Coronary artery (tissue), 2 donors: ENCODE measurements around the gene ZDHHC14.

Experiments
- DNase-seq: peaks from one replicate; pipeline ENCODE4 v3.0.0-alpha.2; 2017; ENCODE audit warnings: low spot score
- H3K27ac ChIP-seq, 2 donors: fragments of 200-600 bp; sonication (generic); one replicate each; pipeline ENCODE4 v1.5.1; 2016 to 2019
- H3K4me3 ChIP-seq: fragments of 200-600 bp; sonication (generic); 2 replicates; pipeline ENCODE4 v1.5.1; 2016; ENCODE audit warnings: mild to moderate bottlenecking, moderate library complexity
- TF ChIP-seq, protein P1 (sequence below): fragments of 200-600 bp; sonication (generic); IDR thresholded peaks from one replicate; pipeline ENCODE4 v1.5.1; 2019; ENCODE audit warnings: antibody characterized with exemption

The ZDHHC14 gene

DNA sequence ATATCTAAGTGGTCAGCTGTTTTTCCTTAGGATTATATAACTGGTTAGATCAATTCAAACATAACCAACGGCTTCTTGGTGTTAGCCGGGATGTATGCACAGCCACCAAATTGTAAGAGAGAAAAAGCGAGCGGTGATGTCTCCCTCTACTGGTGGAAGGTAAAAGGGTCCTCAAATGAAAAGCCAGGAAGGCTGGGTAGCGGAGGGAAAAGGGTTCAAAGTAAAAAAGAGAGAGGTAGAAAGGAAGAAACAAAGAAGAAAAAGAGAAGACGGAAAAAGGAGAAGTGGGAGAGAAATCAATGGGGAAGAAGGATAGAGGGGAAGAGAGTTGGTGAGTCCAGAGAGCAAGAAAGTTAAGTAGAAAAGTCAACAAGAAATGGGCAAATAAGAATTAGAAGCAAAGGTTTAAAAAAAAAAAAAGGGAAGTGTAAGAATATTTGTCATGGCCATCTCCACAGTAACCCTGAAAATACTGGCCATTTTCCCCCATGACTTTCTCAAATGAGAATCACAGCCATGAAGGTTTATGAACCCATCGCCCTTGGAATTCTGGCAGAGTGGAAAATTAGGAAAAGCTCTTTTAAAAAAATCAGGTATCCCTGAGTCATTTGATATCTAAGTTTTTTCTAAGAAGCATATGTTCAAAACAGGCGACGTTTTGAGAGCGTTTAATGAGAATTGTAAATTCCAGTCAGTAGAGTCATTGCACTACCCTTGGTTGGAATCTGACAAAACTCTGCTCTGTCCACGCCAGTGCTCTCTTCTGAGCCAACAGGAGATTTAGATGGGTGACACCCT lies 286.4 kb downstream of the ZDHHC14 start:
- no peak for DNase-seq
- H3K4me3 ChIP-seq = no peak overlapping the region
- peak overlapping the region in 1 of 2 donors; percentile 42 for H3K27ac ChIP-seq
- TF ChIP-seq, protein P1, sequence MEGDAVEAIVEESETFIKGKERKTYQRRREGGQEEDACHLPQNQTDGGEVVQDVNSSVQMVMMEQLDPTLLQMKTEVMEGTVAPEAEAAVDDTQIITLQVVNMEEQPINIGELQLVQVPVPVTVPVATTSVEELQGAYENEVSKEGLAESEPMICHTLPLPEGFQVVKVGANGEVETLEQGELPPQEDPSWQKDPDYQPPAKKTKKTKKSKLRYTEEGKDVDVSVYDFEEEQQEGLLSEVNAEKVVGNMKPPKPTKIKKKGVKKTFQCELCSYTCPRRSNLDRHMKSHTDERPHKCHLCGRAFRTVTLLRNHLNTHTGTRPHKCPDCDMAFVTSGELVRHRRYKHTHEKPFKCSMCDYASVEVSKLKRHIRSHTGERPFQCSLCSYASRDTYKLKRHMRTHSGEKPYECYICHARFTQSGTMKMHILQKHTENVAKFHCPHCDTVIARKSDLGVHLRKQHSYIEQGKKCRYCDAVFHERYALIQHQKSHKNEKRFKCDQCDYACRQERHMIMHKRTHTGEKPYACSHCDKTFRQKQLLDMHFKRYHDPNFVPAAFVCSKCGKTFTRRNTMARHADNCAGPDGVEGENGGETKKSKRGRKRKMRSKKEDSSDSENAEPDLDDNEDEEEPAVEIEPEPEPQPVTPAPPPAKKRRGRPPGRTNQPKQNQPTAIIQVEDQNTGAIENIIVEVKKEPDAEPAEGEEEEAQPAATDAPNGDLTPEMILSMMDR = peak; percentile 69

DNA sequence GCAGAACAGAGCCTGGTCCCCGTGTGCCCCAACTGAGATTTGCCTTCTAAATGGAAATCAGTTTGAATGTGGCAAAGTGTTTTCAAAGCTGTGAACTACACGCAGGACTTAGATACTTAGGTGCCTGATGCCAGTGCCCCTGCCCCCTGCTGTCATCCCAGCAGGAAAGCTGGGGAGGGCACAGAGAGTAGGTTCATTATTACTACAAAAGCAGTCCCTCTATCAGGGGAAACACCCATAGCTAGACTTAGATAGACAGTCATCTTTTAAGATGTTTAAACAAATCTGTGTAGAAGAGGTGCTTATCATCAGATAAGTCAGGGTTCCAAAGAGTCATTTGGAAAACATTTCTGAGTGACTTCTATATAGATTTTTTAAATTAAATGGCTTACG lies 287.0 kb downstream of the ZDHHC14 start:
- TF ChIP-seq, protein P1 = no peak
- DNase-seq = no peak
- no peak overlapping the region for H3K4me3 ChIP-seq
- H3K27ac ChIP-seq = peak overlapping the region in 1 of 2 donors; percentile 42

DNA sequence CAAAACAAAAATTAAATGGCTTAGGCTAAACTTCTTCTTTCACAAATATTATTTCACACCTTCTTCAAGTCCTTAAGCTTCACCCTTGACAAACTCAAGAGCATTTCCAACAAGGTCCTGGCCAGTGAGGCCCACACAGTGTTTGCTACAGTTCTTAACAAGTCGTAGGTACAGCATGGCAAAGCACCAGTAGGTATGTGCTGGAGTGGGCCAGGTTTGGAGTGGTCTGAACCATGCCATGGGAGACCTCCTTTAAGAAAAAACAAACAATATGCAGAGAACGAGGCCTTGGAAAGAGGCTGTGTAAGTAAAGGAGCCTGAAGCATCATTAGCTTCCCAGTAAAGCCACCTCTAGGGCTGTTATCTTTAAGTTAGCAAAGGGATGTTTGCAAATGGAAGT lies 287.7 kb downstream of the ZDHHC14 start:
- Histone ChIP-seq H3K27ac (peak overlapping the region in 1 of 2 donors; percentile 83), H3K4me3 (no peak overlapping the region)
- TF ChIP-seq, protein P1 = no peak
- no peak for DNase-seq

DNA sequence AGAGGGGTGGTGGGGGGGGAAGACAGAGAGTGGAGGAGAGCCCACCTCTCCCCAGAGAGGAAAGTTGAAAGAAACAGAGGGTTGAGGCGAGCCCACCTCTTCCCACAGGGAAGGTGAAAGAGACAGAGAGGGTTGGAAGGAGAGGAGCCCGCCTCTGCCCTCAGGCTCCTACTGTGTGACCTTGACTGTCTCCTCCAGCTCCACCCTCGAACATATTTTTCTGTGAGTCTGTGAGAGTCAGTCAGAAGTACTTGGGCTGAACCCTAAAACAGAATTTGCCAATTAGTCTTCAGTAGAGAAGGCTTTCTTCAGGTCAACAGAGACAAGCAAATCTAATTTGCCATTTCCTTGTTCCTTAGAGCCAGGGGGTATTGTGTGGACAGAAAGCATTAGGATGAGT lies 288.3 kb downstream of the ZDHHC14 start:
- TF ChIP-seq, protein P1 = no peak
- Histone ChIP-seq H3K4me3 (peak overlapping the region; percentile 48), H3K27ac (peak overlapping the region; percentile 60 to 83)
- DNase-seq = no peak

DNA sequence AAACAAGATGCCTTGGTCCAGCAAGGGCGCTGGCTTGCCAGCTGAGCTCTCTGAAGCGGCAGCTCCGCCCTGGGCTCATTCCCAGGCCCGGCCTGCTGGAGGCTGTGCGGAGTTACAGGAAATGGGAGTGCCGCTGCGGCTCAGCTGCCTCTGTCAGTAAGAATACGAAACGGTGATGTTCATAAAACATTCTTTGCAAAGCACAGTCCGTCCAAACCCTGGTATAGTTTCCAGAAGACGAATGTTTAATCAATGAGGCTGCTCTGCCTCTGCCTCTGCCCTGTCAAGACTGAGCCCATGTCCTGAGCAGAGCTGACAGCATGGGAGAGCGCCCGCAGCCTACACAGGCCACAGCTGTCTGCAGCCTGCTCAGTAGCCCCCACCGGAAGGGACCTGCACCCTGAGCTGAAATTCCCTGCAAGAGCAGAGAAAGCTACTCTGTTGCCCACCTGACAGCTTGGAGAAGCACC lies 288.8 kb downstream of the ZDHHC14 start:
- peak overlapping the region; percentile 48 for H3K4me3 ChIP-seq
- TF ChIP-seq, protein P1 = peak; percentile 19
- peak overlapping the region; percentile 60 to 83 for H3K27ac ChIP-seq
- peak; percentile 89 for DNase-seq

DNA sequence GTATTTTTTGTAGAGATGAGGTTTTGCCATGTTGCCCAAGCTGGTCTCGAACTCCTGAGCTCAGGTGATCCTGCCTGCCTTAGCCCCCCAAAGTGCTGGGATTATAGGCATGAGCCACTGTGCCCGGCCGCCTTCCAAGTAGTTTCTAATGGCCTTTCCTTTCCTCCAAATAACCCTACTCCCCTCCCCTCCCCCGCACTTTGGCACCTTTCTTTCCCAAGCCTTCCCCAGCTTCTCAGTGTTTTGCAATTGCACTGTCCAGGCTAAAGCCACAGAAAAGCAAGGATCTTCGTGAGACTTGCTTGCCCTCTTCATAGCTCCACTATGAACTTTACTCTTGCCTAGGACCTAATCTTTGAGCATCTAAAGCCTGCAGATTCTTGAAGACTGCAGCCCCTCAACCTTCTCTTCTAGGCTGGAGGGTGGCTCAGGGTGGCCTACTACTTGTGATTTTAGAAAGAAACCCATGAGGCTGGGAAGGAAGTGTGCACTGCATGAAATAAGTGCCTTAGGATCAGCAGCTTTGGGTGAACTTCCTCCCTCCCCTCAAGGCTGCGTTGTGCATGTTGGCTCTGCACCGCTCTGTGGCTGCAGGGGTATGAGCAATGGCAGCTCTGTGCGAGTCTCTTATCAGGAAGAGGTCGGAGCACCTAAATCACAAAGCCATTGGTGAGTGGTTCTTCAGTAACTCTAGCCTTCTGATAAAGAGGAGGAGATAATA lies 289.6 kb downstream of the ZDHHC14 start:
- DNase-seq = no peak
- H3K4me3 ChIP-seq = no peak overlapping the region

More for the DNA sequence above, 289.6 kb downstream of the ZDHHC14 start:
- TF ChIP-seq, protein P1 = no peak
- peak overlapping the region; percentile 60 to 83 for H3K27ac ChIP-seq
